ENCODE measurements around the gene MICALL1.

MICALL1 gene

DNA sequence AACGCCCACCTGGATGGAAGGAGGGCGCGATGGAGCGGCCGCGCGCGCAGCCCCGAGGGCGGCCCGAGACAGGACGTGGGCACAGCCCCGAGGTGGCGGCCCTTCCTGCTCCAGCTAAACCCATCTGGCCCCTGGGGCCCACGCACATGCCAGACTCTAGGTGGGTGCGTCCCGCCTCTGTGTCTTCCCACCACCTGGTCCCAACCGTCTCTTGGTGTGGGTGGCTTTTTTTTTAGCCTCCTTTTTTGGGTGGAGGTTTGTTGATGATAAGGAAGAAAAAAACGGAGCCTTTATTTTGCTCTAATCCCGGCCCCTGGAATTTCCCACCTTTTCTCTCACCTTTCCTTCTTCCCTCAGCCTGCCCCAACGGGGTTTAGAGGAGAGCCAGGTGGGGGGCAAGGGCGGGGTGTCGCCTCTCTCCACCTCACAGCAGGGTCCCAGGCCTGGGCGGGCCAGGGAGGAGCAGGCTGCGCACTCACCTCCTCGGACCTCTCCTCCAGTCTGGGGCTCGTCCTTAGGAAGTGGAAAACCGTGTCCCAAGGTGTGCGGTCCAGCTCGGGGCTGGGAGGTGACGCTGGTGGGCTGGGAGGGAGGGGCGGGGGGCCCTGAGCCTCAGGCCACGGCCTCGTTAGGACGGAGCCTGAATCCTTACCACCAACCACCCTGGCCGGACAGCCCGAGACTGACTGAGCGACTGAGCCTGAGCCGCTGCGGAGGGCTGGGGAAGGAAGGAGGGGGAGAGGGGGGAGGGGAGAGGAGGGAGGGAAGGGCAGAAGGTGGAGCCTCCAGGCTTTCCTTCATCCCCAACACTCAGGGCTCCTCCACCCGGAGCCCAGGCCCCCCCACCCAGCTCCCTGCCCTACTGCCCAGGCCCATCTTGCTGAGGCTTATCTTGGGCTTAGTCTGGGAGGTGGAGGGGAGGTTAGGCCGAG lies 78.0 kb downstream of the MICALL1 start, which contains the start of gene SOX10:
TSS of gene SOX10 (minus strand) at position 696 of the 932 bp plus-strand sequence. CDS start 771 bp downstream, outside the sequence.
- no peak within 1 kb of the TSS for H3K4me3 ChIP-seq (ENCODE audit: control insufficient read depth, low read depth, low read length)
- TF ChIP-seq, protein P1, sequence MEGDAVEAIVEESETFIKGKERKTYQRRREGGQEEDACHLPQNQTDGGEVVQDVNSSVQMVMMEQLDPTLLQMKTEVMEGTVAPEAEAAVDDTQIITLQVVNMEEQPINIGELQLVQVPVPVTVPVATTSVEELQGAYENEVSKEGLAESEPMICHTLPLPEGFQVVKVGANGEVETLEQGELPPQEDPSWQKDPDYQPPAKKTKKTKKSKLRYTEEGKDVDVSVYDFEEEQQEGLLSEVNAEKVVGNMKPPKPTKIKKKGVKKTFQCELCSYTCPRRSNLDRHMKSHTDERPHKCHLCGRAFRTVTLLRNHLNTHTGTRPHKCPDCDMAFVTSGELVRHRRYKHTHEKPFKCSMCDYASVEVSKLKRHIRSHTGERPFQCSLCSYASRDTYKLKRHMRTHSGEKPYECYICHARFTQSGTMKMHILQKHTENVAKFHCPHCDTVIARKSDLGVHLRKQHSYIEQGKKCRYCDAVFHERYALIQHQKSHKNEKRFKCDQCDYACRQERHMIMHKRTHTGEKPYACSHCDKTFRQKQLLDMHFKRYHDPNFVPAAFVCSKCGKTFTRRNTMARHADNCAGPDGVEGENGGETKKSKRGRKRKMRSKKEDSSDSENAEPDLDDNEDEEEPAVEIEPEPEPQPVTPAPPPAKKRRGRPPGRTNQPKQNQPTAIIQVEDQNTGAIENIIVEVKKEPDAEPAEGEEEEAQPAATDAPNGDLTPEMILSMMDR (IDR thresholded peaks at IDR 0.05; ENCODE audit: control insufficient read depth, insufficient read depth, low read depth, low read length, missing control alignments): no peak
- DNase-seq (ENCODE audit: low read depth): no peak

DNA sequence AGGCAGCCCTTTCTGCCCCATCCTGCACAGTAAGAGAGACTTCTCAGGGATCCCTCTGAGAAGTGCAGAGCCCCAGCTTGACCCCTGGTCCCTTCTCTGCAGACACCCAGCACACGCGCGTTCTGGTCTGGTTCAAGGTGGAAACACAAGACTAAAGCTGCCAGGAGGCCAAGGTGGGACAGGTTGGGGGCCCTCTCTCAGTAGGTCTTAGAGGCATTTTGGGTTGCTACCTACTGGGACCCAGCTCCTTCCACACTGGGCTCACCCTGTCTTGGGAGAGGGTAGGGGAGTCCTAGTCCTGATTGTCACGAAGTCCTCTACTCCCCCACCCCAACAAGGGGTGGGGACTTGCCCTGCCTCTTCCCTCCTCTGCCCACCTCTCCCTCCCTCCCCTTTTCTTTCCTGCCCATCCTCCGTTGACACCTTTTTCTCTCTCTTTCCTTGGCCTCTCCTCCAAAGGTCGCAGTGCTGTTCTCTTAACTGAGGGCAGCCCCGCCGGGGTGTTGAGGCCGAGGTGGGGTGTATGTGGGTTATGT lies 79.0 kb downstream of the MICALL1 start:
- H3K4me3 ChIP-seq (ENCODE audit: control insufficient read depth, low read depth, low read length): no peak overlapping the region
- TF ChIP-seq, protein P1 (IDR thresholded peaks at IDR 0.05; ENCODE audit: control insufficient read depth, insufficient read depth, low read depth, low read length, missing control alignments): no peak
- DNase-seq (ENCODE audit: low read depth): no peak

DNA sequence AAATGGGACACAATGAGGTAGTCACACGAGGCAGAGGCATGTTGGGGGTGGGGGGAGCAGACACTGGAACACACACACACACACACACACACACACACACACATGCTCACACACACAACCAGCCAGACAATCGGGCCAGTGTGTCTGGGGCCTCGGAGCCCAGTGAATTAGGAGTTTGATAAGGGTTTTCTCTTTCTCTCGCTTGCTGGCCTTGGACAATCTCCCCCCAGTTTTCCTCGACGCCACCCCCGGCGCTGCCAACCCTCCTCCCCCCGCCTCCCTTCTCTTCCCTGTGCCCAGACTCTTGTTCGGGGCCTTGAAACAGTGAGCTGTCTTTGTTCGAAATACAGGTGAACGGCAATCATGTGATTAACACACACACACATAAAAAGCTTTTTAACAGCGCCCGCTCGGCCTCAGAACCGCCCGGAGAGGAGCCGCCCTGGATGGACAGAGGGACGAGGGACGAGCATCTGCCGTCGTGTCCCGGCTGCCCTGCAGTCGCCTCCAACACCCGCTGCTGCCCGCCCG lies 79.7 kb downstream of the MICALL1 start:
- no peak overlapping the region for H3K4me3 ChIP-seq (ENCODE audit: control insufficient read depth, low read depth, low read length)
- TF ChIP-seq, protein P1 (IDR thresholded peaks at IDR 0.05; ENCODE audit: control insufficient read depth, insufficient read depth, low read depth, low read length, missing control alignments): no peak
- DNase-seq (ENCODE audit: low read depth): no peak

DNA sequence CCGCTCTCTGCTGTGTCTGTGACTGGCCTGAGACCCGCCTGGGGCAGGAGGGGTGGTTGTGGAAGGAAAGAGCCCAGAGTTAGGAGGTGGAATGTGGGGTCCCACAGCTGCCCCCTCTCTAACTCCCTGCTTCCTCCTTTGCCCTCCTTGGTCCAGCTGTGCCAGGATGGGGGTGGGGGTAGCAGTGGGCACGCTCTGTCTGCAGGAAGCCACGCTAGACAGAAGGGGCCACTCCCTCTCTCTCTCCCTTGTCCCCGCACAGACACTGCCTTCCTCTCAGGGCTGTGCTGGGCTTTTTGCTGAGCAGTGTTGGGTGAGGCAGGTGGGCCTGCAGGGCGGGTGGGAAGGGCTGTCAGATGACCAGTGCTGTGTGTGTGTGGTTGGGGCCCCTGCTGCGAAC lies 80.3 kb downstream of the MICALL1 start:
- no peak overlapping the region for H3K4me3 ChIP-seq (ENCODE audit: control insufficient read depth, low read depth, low read length)
- no peak for DNase-seq (ENCODE audit: low read depth)
- TF ChIP-seq, protein P1 (IDR thresholded peaks at IDR 0.05; ENCODE audit: control insufficient read depth, insufficient read depth, low read depth, low read length, missing control alignments): no peak

DNA sequence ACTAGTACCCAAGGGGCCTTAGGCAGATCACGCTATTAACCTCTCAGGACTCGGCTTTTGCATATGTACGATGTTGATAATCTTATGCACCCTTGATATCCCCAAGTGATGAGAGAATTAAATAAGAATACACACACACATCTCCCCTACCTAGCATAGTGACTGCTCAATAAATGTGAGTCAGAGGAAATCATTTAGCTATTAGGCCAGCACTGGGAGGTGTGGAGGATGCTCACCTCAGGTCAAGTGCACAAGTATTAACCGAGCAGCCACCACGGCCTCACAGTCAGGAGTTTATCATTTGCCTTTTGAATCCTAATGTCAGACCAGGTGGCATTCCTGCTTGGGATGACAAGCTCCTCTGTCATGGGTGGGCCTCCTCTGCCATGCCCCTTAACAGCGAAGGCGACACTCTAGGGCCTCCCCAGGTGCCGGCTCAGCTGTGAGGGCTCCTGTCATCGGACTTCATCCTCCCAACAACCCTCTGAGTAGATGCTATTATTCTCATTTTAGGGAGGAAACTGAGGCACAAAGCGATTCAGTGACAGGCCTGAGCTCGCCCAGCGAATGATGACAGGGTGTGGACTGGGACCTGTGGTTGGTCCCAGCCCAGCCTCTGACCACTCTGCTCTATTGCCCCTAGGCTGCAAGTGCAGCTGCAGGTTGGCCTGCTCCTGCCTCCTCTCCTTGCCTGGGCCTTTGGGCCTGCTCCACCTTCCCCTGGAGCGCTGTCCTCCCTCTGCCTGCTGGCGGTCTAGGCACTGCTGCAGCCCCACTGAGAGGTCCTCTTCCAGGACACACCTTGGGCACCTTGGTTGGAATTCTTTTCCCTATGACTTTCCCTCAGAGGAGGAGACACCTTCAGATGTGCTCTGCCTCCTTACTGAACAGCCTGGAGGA lies 83.3 kb downstream of the MICALL1 start:
- no peak overlapping the region for H3K4me3 ChIP-seq (ENCODE audit: control insufficient read depth, low read depth, low read length)
- TF ChIP-seq, protein P1 (IDR thresholded peaks at IDR 0.05; ENCODE audit: control insufficient read depth, insufficient read depth, low read depth, low read length, missing control alignments): no peak
- no peak for DNase-seq (ENCODE audit: low read depth)

DNA sequence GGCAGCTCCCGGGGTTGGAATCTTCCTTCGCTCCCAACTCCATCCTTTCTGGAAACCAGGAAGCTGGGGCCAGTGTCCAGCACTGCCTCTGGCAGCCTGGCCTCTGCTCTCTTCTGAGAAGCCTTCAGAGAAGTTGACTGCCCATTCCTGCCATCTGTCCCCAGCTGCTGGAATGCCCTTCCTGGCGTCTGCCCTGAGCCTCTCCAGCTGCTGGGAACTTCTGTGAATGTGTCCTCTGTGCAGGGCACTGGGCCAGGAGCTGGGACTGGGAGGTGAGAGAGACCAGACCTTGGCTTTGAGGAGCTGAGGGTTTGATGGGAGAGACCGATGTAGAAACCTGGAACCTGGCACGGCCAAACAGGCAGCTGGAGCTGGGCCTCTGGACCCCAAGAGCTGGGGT lies 84.2 kb downstream of the MICALL1 start:
- TF ChIP-seq, protein P1 (IDR thresholded peaks at IDR 0.05; ENCODE audit: control insufficient read depth, insufficient read depth, low read depth, low read length, missing control alignments): no peak
- no peak overlapping the region for H3K4me3 ChIP-seq (ENCODE audit: control insufficient read depth, low read depth, low read length)
- no peak for DNase-seq (ENCODE audit: low read depth)
